Fibroblast of pulmonary artery (primary cell): ENCODE measurements around the gene LRRC58.
A peak's percentile ranks its signal among the peaks of the same experiment; 100 is the strongest.

Source experiments
- DNase-seq: peaks from one replicate; pipeline ENCODE4 v3.0.0-alpha.2; 2010; ENCODE audit warnings: low read depth
- H3K4me3 ChIP-seq: replicated peaks from 2 replicates; pipeline ENCODE4 v1.5.1; 2011; ENCODE audit warnings: low read depth, mild to moderate bottlenecking, control low read depth, low read length, moderate library complexity
- CTCF ChIP-seq: IDR thresholded peaks from 2 replicates; pipeline ENCODE4 v1.5.1; 2011; ENCODE audit warnings: mild to moderate bottlenecking, control low read depth, low read length, inconsistent platforms; ENCODE audit errors: missing control alignments

Gene LRRC58

GRCh38 chr3:120348991-120349854 is at the start of gene LRRC58:
TSS of gene LRRC58 (minus strand) at chr3:120349354. CDS start at chr3:120349243, 111 bp downstream.
- no peak for TF ChIP-seq CTCF
- H3K4me3 ChIP-seq, result peak within 1 kb of the TSS; percentile 83
- peak; percentile 94 for DNase-seq

- TF ChIP-seq CTCF, result no peak
- no peak overlapping the region for H3K4me3 ChIP-seq
- DNase-seq, result no peak
Measured at GRCh38 chr3:120396469-120396868, 47.3 kb upstream of the LRRC58 start.

- no peak for TF ChIP-seq CTCF
- DNase-seq, result no peak
- no peak overlapping the region for H3K4me3 ChIP-seq
Measured at GRCh38 chr3:120394347-120394746, 45.2 kb upstream of the LRRC58 start.

GRCh38 chr3:120393761-120394160 is 44.6 kb upstream of the LRRC58 start:
- TF ChIP-seq CTCF, result no peak
- no peak for DNase-seq
- H3K4me3 ChIP-seq, result no peak overlapping the region

- H3K4me3 ChIP-seq, result no peak overlapping the region
- DNase-seq, result no peak
- TF ChIP-seq CTCF, result no peak
Measured at GRCh38 chr3:120393243-120393642, 44.1 kb upstream of the LRRC58 start.

GRCh38 chr3:120382941-120383447 is 33.8 kb upstream of the LRRC58 start:
- no peak for TF ChIP-seq CTCF
- no peak for DNase-seq
- H3K4me3 ChIP-seq, result no peak overlapping the region
